Fibroblast of villous mesenchyme (primary cell): ENCODE results near the gene ZNF462. TPM values are rescaled to one million over a fixed set of nuclear protein-coding genes. Genes with fewer than 3 reads are reported as not detected.
"Not testable (repeated sequence)": the region's sequence is repeated elsewhere in the genome, so short reads cannot be mapped to it uniquely, and the experiment has no call there.

Source experiments
- DNase-seq: peaks from one replicate; pipeline ENCODE4 v3.0.0-alpha.2; 2010; ENCODE audit warnings: low read depth
- H3K4me3 ChIP-seq: 2 replicates; pipeline ENCODE4 v1.5.1; 2011; ENCODE audit warnings: low read depth, mild to moderate bottlenecking, low read length
- CTCF ChIP-seq: IDR thresholded peaks from 2 replicates; pipeline ENCODE4 v1.5.1; 2012; ENCODE audit warnings: low read depth, mild to moderate bottlenecking, low read length; ENCODE audit not compliant: insufficient read depth
- total RNA-seq: library from RNA; depleted of rRNA; stranded (reverse); fragments of >200 nt; gene quantifications from 2 replicates; pipeline ENCODE4 v1.2.3, GENCODE V29; 2012

ZNF462 gene
- total RNA-seq, 1 donor: 32.4 TPM

DNA sequence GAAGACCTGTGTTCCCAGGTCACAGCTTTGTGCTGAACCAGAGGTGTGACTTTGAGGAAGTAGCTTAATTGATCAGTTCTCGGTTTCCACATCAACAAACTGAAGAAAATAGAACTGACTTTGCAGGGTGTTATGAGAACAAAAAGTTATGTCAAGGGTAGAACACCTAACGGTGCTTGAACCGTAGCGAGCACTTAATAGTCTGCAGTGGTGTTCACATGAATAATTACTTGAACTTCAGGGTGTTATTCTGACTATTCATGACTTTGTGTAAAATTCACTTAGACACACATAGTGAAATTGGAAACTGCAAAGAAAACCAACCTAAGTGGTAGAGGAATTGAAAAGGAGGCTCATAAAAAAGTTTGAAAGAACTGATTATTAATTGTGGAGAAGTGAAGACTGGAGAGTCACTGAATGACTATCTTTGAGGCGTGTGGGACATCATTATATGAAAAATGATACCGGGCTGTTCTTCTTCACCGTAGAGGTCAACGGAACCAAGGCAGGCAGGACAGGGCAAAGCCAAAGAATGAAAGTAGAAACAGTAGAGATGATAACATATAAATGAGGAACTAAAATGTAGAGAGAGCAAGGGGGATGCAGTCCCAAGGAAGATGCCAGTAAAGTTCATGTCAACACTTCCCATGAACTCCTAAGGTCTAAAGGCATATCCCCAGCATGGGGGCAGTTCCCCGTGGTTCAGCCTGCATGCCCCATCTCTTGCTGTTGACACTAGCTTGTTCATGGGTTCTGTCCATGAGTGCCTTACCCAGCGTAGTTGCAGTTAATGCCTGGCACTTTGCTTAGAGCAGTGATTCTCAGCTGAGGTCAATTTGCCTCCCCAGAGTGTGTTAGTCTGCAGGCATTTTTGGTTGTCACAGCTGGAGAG lies 118.7 kb downstream of the ZNF462 start:
- no peak overlapping the region for H3K4me3 ChIP-seq
- DNase-seq: no peak
- TF ChIP-seq CTCF: no peak

DNA sequence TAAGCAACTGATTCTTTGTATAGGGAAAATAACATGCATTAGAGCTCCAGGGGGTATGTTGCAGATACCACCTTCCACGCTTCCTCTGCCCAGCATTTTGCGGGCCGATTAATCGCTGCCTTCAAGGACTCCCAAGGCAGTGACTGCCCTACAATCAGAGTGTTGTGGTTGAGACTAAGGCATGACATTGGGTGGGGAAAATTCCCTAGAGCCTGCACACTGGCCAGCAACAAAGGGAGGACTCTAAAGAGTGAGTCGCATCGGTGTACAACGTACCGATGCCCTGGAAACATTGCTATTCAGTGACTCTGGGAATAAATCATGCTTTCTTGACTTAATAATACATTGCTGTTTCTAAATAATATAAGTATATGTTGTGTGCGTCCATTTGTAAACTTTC lies 119.7 kb downstream of the ZNF462 start:
- H3K4me3 ChIP-seq: no peak overlapping the region
- DNase-seq: no peak
- no peak for TF ChIP-seq CTCF

DNA sequence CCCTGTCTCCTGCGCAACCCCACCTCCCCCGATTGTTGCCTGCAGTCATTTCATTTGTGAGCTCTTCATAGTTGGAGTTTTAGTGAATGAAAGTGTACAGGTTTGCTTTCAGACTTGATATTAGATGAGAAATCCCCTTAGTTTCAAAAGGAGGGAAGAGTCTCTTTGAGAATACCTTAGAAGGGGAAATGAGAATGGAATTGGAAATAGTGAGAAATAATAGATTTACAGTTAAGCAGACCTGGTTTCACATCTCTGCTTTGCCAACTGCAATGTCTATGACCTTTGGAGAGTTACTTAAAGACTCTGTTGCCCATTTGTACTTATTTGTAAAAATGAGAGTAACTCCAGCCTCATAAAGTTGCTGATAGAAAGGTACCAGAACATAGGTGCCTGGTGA lies 120.4 kb downstream of the ZNF462 start:
- no peak overlapping the region for H3K4me3 ChIP-seq
- TF ChIP-seq CTCF: no peak
- DNase-seq: no peak

DNA sequence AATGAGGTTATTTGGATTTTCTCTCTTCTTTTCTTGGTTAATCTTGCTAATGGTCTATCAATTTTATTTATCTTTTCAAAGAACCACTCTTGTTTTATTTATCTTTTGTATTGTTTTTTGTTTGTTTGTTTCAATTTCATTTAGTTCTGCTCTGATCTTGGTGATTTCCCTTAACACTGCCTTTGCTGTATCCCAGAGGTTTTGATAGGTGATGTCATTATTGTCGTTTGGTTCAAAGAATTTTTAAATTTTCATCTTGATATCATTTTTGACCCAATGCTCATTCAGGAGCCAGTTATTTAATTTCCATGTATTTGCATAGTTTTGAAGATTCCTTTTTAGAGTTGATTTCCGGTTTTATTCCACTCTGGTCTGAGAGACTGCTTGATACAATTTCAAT lies 126.9 kb downstream of the ZNF462 start:
- not testable (repeated sequence) for H3K4me3 ChIP-seq, DNase-seq

GRCh38 chr9:106992186-106992585 lies 129.2 kb downstream of the ZNF462 start:
- DNase-seq: no peak
- no peak for TF ChIP-seq CTCF
- H3K4me3 ChIP-seq: no peak overlapping the region

DNA sequence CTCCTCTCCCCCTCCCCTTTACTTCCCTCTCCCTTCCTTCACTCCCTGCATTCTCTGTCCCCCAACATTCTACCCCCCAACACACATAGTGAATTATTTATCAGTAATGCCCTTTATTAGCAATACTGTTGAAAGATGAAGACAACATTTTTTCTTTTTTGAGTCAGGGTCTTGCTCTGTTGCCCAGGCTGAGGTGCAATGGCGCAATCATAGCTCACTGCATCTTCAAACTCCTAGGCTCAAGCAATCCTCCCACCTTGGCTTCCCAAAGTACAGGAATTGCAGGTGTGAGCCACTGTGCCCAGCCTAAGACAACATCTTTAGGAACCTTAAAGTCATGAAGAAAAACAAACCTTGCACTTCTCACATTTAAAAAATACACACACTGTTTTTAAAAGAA lies 130.6 kb downstream of the ZNF462 start:
- no peak for DNase-seq
- H3K4me3 ChIP-seq: no peak overlapping the region
- no peak for TF ChIP-seq CTCF

GRCh38 chr9:106994463-106994862 lies 131.5 kb downstream of the ZNF462 start:
- no peak for DNase-seq
- H3K4me3 ChIP-seq: no peak overlapping the region
- TF ChIP-seq CTCF: no peak
